HCT116 (cell line): Measurements from ENCODE around the gene SLC1A1. TPM values are rescaled to one million over a fixed set of nuclear protein-coding genes. Genes with fewer than 3 reads are reported as not detected.

Experiments used
- ATAC-seq: fragments of 200-7000 bp; cut with Tn5 transposase; 2 replicates; pipeline ENCODE4 v1.9.1; 2020; ENCODE audit warnings: mild to moderate bottlenecking, moderate library complexity
- BruUV-seq: library from RNA; stranded (reverse); fragments of 400-500 nt; replicated peaks from 2 replicates; lab custom pipeline; 2021; lab: Mats Ljungman, UMichigan
- CTCF ChIA-PET: fragments of 300-600 bp; sonication (Branson Sonifier 250); formaldehyde crosslinking; loops from one replicate; lab custom pipeline; 2021; ENCODE audit warnings: antibody characterized with exemption; lab: Charles Lee
- POLR2A ChIA-PET: fragments of 300-600, 350-600 bp; sonication (Branson Sonifier 250); formaldehyde crosslinking; loops from one replicate; lab custom pipeline; 2021; ENCODE audit warnings: antibody characterized with exemption; lab: Charles Lee
- RAD21 ChIA-PET, 2 experiments: fragments of 300-600 bp; sonication (Branson Sonifier 250); formaldehyde crosslinking; loops; one replicate each; lab custom pipeline; 2023; ENCODE audit warnings: low total read pairs in 2 of 2; ENCODE audit not compliant: uncharacterized antibody in 2 of 2, unreplicated experiment in 2 of 2, low non-redundant PET in 1 of 2; lab: Charles Lee
- DNase-seq: peaks from one replicate; pipeline ENCODE4 v3.0.0-alpha.2; 2010; ENCODE audit warnings: low read depth, low spot score
- H2AFZ ChIP-seq: fragments of 200-600 bp; shearing (Covaris generic), sonication (generic); 2 replicates; pipeline ENCODE4 v1.6.1; 2017; ENCODE audit warnings: low read depth, mixed run types, mixed read lengths, antibody characterized with exemption, low read length; ENCODE audit not compliant: poor library complexity, severe bottlenecking
- H3K27ac ChIP-seq: 2 replicates; pipeline ENCODE4 v1.5.1; 2012; ENCODE audit warnings: low read depth, low read length
- H3K27me3 ChIP-seq: fragments of 200-600 bp; sonication (generic); 2 replicates; pipeline ENCODE4 v1.6.1; 2016; ENCODE audit warnings: mixed run types, low read length, mixed read lengths; ENCODE audit not compliant: insufficient read depth
- H3K36me3 ChIP-seq, 2 experiments: fragments of 200-500 bp in 1 of 2; fragments of 200-600 bp in 1 of 2; sonication (Bioruptor generic) in 1 of 2; sonication (generic) in 1 of 2; 2 replicates each; pipeline versions ENCODE4 v1.5.1 to v1.6.1; 2014 to 2016; ENCODE audit warnings: low read length in 2 of 2, inconsistent platforms in 1 of 2, mixed read lengths in 1 of 2, mixed run types in 1 of 2; ENCODE audit not compliant: insufficient read depth in 2 of 2, control insufficient read depth in 1 of 2
- H3K4me1 ChIP-seq, 2 experiments: fragments of 200-600 bp in 1 of 2; sonication (generic) in 1 of 2; 2 replicates each; pipeline versions ENCODE4 v1.5.1 to v1.6.1; 2012 to 2017; ENCODE audit warnings: low read length in 2 of 2, inconsistent platforms in 1 of 2, mild to moderate bottlenecking in 1 of 2, mixed read lengths in 1 of 2, mixed run types in 1 of 2, moderate library complexity in 1 of 2; ENCODE audit not compliant: insufficient read depth in 2 of 2, control insufficient read depth in 1 of 2
- H3K4me2 ChIP-seq: fragments of 200-600 bp; sonication (generic); 2 replicates; pipeline ENCODE4 v1.6.1; 2017; ENCODE audit warnings: mixed run types, low read length, mixed read lengths
- H3K4me3 ChIP-seq, 2 experiments: fragments of 200-600 bp in 1 of 2; sonication (generic) in 1 of 2; replicated peaks in 1 of 2; 2 replicates each; pipeline ENCODE4 v1.5.1; 2011 to 2016; ENCODE audit warnings: low read length in 2 of 2, control low read depth in 1 of 2, low read depth in 1 of 2, mild to moderate bottlenecking in 1 of 2, mixed read lengths in 1 of 2, mixed run types in 1 of 2
- H3K79me2 ChIP-seq: fragments of 200-600 bp; sonication (generic); 2 replicates; pipeline ENCODE4 v1.6.1; 2017; ENCODE audit warnings: mild to moderate bottlenecking, mixed run types, low read length, moderate library complexity, mixed read lengths; ENCODE audit not compliant: insufficient read depth
- H3K9ac ChIP-seq: fragments of 200-600 bp; sonication (generic); 2 replicates; pipeline ENCODE4 v1.6.1; 2016; ENCODE audit warnings: low read length, mixed read lengths
- H3K9me2 ChIP-seq: fragments of 200-600 bp; sonication (generic), shearing (Covaris generic); 2 replicates; pipeline ENCODE4 v1.6.1; 2017; ENCODE audit warnings: mixed run types, mild to moderate bottlenecking, moderate library complexity; ENCODE audit not compliant: insufficient read depth
- H3K9me3 ChIP-seq, 2 experiments: fragments of 200-500 bp in 1 of 2; fragments of 200-600 bp in 1 of 2; sonication (Bioruptor generic) in 1 of 2; sonication (generic) in 1 of 2; 2 replicates each; pipeline ENCODE4 v1.6.1; 2014 to 2017; ENCODE audit warnings: low read length in 2 of 2, mixed read lengths in 2 of 2, inconsistent platforms in 1 of 2, low read depth in 1 of 2, mild to moderate bottlenecking in 1 of 2, mixed run types in 1 of 2, moderate library complexity in 1 of 2; ENCODE audit not compliant: control insufficient read depth in 1 of 2, insufficient read depth in 1 of 2
- H4K20me1 ChIP-seq: fragments of 200-600 bp; sonication (generic), shearing (Covaris generic); 2 replicates; pipeline ENCODE4 v1.6.1; 2017; ENCODE audit warnings: mixed run types, mild to moderate bottlenecking, moderate library complexity; ENCODE audit not compliant: insufficient read depth
- CBX3 ChIP-seq: IDR thresholded peaks from 2 replicates; pipeline ENCODE4 v1.6.1; 2012; ENCODE audit warnings: low read depth
- CTCF ChIP-seq, 3 experiments: fragments of 200-600 bp in 1 of 3; sonication (generic) in 1 of 3; IDR thresholded peaks in 2 of 3; conservative IDR thresholded peaks in 1 of 3; 2 replicates each; pipeline ENCODE4 v1.5.1; 2012 to 2017; ENCODE audit warnings: low read depth in 2 of 3, low read length in 2 of 3, antibody characterized with exemption in 1 of 3, borderline replicate concordance in 1 of 3, control low read depth in 1 of 3, mild to moderate bottlenecking in 1 of 3, mixed read lengths in 1 of 3, mixed run types in 1 of 3, moderate library complexity in 1 of 3; ENCODE audit not compliant: insufficient read depth in 1 of 3
- EZH2 ChIP-seq: fragments of 200-600 bp; sonication (generic); IDR thresholded peaks from 2 replicates; pipeline ENCODE4 v1.6.1; 2017; ENCODE audit warnings: antibody characterized with exemption, mixed run types
- EZH2phosphoT487 ChIP-seq: fragments of 200-600 bp; IDR thresholded peaks from 2 replicates; pipeline ENCODE4 v1.6.1; 2018; ENCODE audit warnings: antibody characterized with exemption, borderline replicate concordance
- FOSL1 ChIP-seq: IDR thresholded peaks from 2 replicates; pipeline ENCODE4 v1.6.1; 2012; ENCODE audit warnings: low read depth
- POLR2A ChIP-seq: IDR thresholded peaks from 2 replicates; pipeline ENCODE4 v1.7.0; 2011; ENCODE audit warnings: borderline replicate concordance; ENCODE audit not compliant: insufficient read depth, insufficient read length; ENCODE audit errors: extremely low read depth
- POLR2AphosphoS5 ChIP-seq: IDR thresholded peaks from 2 replicates; pipeline ENCODE4 v1.6.1; 2011; ENCODE audit warnings: mild to moderate bottlenecking, low read depth, low read length, moderate library complexity
- REST ChIP-seq: IDR thresholded peaks from 2 replicates; pipeline ENCODE4 v1.6.1; 2012; ENCODE audit warnings: low read depth
- SIN3A ChIP-seq: IDR thresholded peaks from 2 replicates; pipeline ENCODE4 v1.6.1; 2012; ENCODE audit warnings: low read depth
- SP1 ChIP-seq: IDR thresholded peaks from 2 replicates; pipeline ENCODE4 v1.6.1; 2012; ENCODE audit warnings: low read depth
- SRF ChIP-seq: IDR thresholded peaks from 2 replicates; pipeline ENCODE4 v1.6.1; 2012; ENCODE audit warnings: low read depth
- TCF7L2 ChIP-seq: IDR thresholded peaks from 2 replicates; pipeline ENCODE4 v1.7.0; 2011; ENCODE audit warnings: borderline replicate concordance, inconsistent platforms; ENCODE audit not compliant: insufficient read depth, insufficient read length; ENCODE audit errors: extremely low read depth
- YY1 ChIP-seq: IDR thresholded peaks from 2 replicates; pipeline ENCODE4 v1.6.1; 2011; ENCODE audit warnings: low read length, low read depth, moderate library complexity, mild to moderate bottlenecking; ENCODE audit not compliant: insufficient replicate concordance; ENCODE audit errors: extremely low read depth
- ZFX ChIP-seq: fragments of 450-650 bp; IDR thresholded peaks from 2 replicates; pipeline ENCODE4 v1.6.1; 2017
- ZNF274 ChIP-seq: fragments of 200-500 bp; sonication (Bioruptor generic); IDR thresholded peaks from 2 replicates; pipeline ENCODE4 v1.6.1; 2014; ENCODE audit warnings: mild to moderate bottlenecking, low read depth, low read length, inconsistent platforms
- intact Hi-C: fragments of 100-400 bp; cut with micrococcal nuclease; formaldehyde crosslinking; loops from 2 replicates; pipeline ENCODE4 v1.10.0; 2022
- total RNA-seq: library from RNA; stranded (reverse); gene quantifications from one replicate; pipeline ENCODE4 v1.2.1, GENCODE V29; 2021; ENCODE audit not compliant: unreplicated experiment
- TF ChIP-seq, protein P1 (sequence below): IDR thresholded peaks from 2 replicates; pipeline ENCODE4 v1.6.1; 2012

The SLC1A1 gene
- total RNA-seq, 1 experiment from 2014 or later: 6.8 TPM

DNA sequence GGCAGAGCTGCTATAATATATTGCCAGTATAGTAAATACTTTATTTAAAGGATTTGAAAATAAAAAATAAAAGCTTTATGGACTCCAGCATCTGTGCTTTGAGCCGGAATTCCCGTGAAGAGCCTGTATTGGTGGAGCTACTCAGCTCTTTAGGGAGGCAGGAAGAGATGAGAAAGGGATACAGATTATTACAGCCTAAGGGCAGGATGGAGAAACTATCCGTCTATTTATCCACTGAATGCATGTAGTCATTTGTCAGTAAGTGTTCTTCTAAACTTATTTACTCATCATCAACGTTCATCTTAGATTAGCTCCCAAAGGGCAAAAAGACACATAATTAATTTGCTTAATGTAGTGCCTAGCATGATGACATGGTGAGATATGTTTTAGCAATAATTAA is 48.4 kb downstream of the SLC1A1 start:
- RAD21 ChIA-PET: no interaction called here
- BruUV-seq: no TSS peak
- Histone ChIP-seq H4K20me1 (no peaks in the 10 kb centered on the region), H2AFZ (no peak overlapping the region), H3K9me2 (no peaks in the 10 kb centered on the region), H3K4me2 (no peak overlapping the region), H3K27ac (no peak overlapping the region), H3K79me2 (no peaks in the 10 kb centered on the region), H3K4me1 (no peaks in the 10 kb centered on the region), H3K4me3 (no peak overlapping the region), H3K9ac (no peak overlapping the region), H3K36me3 (no peaks in the 10 kb centered on the region), H3K27me3 (no peaks in the 10 kb centered on the region), H3K9me3 (no peaks in the 10 kb centered on the region)
- ATAC-seq (no peak), DNase-seq (no peak)
- TF ChIP-seq ZNF274 (no peak), CTCF (IDR thresholded peaks at IDR 0.05 in 2 of 3, conservative IDR thresholded peaks at IDR 0.05 in 1 of 3; ENCODE audit: borderline replicate concordance in 1 of 3, insufficient read depth in 1 of 3, low read depth in 2 of 3, low read length in 2 of 3) (no peak), SRF (no peak), POLR2A (no peak), CBX3 (no peak), ZFX (no peak), YY1 (no peak), FOSL1 (no peak), POLR2AphosphoS5 (no peak), EZH2 (no peak), TCF7L2 (no peak), SIN3A (no peak), SP1 (no peak), EZH2phosphoT487 (no peak), REST (no peak)
- TF ChIP-seq, protein P1, sequence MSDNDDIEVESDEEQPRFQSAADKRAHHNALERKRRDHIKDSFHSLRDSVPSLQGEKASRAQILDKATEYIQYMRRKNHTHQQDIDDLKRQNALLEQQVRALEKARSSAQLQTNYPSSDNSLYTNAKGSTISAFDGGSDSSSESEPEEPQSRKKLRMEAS: no peak
- POLR2A ChIA-PET: no interaction called here
- CTCF ChIA-PET: interaction anchor here (1.8 kb wide), 1 partner anchor 11 kb away, joined by 9 read pairs; no protein-coding TSS in a partner anchor
- intact Hi-C loops: no loop called here
